BLaER1 treated with 17β-estradiol and CSF1 and Interleukin-3, amounts not matched to agents 10 nM and 100 nM (cell line): ENCODE measurements around the gene STAT3.
"Not testable (repeated sequence)": the region's sequence is repeated elsewhere in the genome, so short reads cannot be mapped to it uniquely, and the experiment has no call there.

ENCODE experiments used
- H3K27ac ChIP-seq, 11 experiments: shearing (Covaris generic); formaldehyde crosslinking; 2 replicates each; pipeline ENCODE4 v1.8.1; 2022
- H3K27me3 ChIP-seq, 11 experiments: shearing (Covaris generic); formaldehyde crosslinking; 2 replicates each; pipeline ENCODE4 v1.8.1; 2022
- H3K36me3 ChIP-seq, 11 experiments: shearing (Covaris generic); formaldehyde crosslinking; 2 replicates each; pipeline ENCODE4 v1.8.1; 2022
- H3K4me1 ChIP-seq, 10 experiments: shearing (Covaris generic); formaldehyde crosslinking; 2 replicates each; pipeline ENCODE4 v1.8.1; 2022
- H3K4me2 ChIP-seq, 11 experiments: shearing (Covaris generic); formaldehyde crosslinking; 2 replicates each; pipeline ENCODE4 v1.8.1; 2022
- H3K4me3 ChIP-seq, 10 experiments: shearing (Covaris generic); formaldehyde crosslinking; 2 replicates each; pipeline ENCODE4 v1.8.1; 2022
- H3K9ac ChIP-seq, 11 experiments: shearing (Covaris generic); formaldehyde crosslinking; 2 replicates each; pipeline ENCODE4 v1.8.1; 2022
- H3K9me3 ChIP-seq, 11 experiments: shearing (Covaris generic); formaldehyde crosslinking; replicated peaks in 1 of 11; 2 replicates each; pipeline ENCODE4 v1.8.1; 2022
- H4K20me1 ChIP-seq, 11 experiments: shearing (Covaris generic); formaldehyde crosslinking; 2 replicates each; pipeline ENCODE4 v1.8.1; 2022
- Cebpa-rat ChIP-seq, 11 experiments: shearing (Covaris generic); IDR thresholded peaks; 2 replicates each; pipeline ENCODE4 v1.8.1; 2022

Gene STAT3

GRCh38 chr17:42392692-42393415, 4.6 kb upstream of the STAT3 start:
- H3K4me3 ChIP-seq, result no peak overlapping the region
- H3K4me2 ChIP-seq, result no peak overlapping the region
- peaks cover 0 to 3% (median under 1%) of the 10 kb centered on the region in 11 experiments; a peak in 9 of 22 replicates for H4K20me1 ChIP-seq
- no peaks in the 10 kb centered on the region for H3K9me3 ChIP-seq
- no peak overlapping the region for H3K9ac ChIP-seq
- no peaks in the 10 kb centered on the region for H3K36me3 ChIP-seq
- peaks cover 6 to 12% (median 7%) of the 10 kb centered on the region in 10 experiments; a peak in 18 of 20 replicates for H3K4me1 ChIP-seq
- peaks cover 0 to 1% (median under 1%) of the 10 kb centered on the region in 11 experiments; a peak in 6 of 22 replicates for H3K27me3 ChIP-seq
- no peak overlapping the region for H3K27ac ChIP-seq
- TF ChIP-seq Cebpa-rat (IDR thresholded peaks at IDR 0.05), result no peak

GRCh38 chr17:42391439-42391838, 3.2 kb upstream of the STAT3 start:
- not testable (repeated sequence) for H3K36me3 ChIP-seq, H3K9me3 ChIP-seq, H3K27ac ChIP-seq, H3K9ac ChIP-seq, H3K4me2 ChIP-seq, H3K4me3 ChIP-seq
- H4K20me1 ChIP-seq, result peaks cover 12 to 17% (median 14%) of the 10 kb centered on the region in 11 experiments; a peak in 20 of 22 replicates
- H3K27me3 ChIP-seq, result peaks cover 0 to 16% (median 5%) of the 10 kb centered on the region in 11 experiments; a peak in 8 of 22 replicates
- peaks cover 14 to 21% (median 18%) of the 10 kb centered on the region in 10 experiments for H3K4me1 ChIP-seq

- no peak overlapping the region for H3K9ac ChIP-seq
- H3K4me3 ChIP-seq, result no peak overlapping the region
- peak overlapping the region in 3 of 11 experiments; percentile 94 to 98 (median 97); a peak in 3 of 22 replicates for H3K27ac ChIP-seq
- peaks cover 21 to 32% (median 29%) of the 10 kb centered on the region in 11 experiments; a peak in 20 of 22 replicates for H4K20me1 ChIP-seq
- TF ChIP-seq Cebpa-rat (IDR thresholded peaks at IDR 0.05), result no peak
- peak overlapping the region in 3 of 11 experiments; percentile 77 to 90 (median 88); a peak in 5 of 22 replicates for H3K4me2 ChIP-seq
- no peaks in the 10 kb centered on the region for H3K36me3 ChIP-seq
- peaks cover 16 to 33% (median 25%) of the 10 kb centered on the region in 10 experiments for H3K4me1 ChIP-seq
- H3K27me3 ChIP-seq, result peaks cover 0 to 19% (median 5%) of the 10 kb centered on the region in 11 experiments; a peak in 8 of 22 replicates
- no peaks in the 10 kb centered on the region for H3K9me3 ChIP-seq
Measured at GRCh38 chr17:42389899-42390298, 1.7 kb upstream of the STAT3 start.

- H4K20me1 ChIP-seq, result peaks cover 27 to 41% (median 37%) of the 10 kb centered on the region in 11 experiments; a peak in 20 of 22 replicates
- no peaks in the 10 kb centered on the region for H3K9me3 ChIP-seq
- peak overlapping the region; percentile 48 to 95 (median 74); a peak in 21 of 22 replicates for H3K9ac ChIP-seq
- no peak for TF ChIP-seq Cebpa-rat (IDR thresholded peaks at IDR 0.05)
- H3K36me3 ChIP-seq, result 0 out of 22 replicates have a peak, but pooled peaks cover 0 to 5% (median 0%) of the 10 kb centered on the region in 11 experiments
- H3K27me3 ChIP-seq, result peaks cover 0 to 19% (median 5%) of the 10 kb centered on the region in 11 experiments; a peak in 8 of 22 replicates
- peaks cover 16 to 40% (median 25%) of the 10 kb centered on the region in 10 experiments for H3K4me1 ChIP-seq
- peak overlapping the region; percentile 43 to 93 (median 73) for H3K4me3 ChIP-seq
- H3K27ac ChIP-seq, result peak overlapping the region; percentile 60 to 98 (median 77)
- H3K4me2 ChIP-seq, result peak overlapping the region; percentile 77 to 93 (median 89)
Measured at GRCh38 chr17:42389135-42389417, 834 bp upstream of the STAT3 start.

- peak overlapping the region; percentile 78 to 99 (median 92) for H3K4me2 ChIP-seq
- peaks cover 0 to 19% (median 5%) of the 10 kb centered on the region in 11 experiments; a peak in 8 of 22 replicates for H3K27me3 ChIP-seq
- peak in 2 of 11 experiments; percentile 49 to 55; a peak in 3 of 22 replicates for TF ChIP-seq Cebpa-rat (IDR thresholded peaks at IDR 0.05)
- no peaks in the 10 kb centered on the region for H3K9me3 ChIP-seq
- H3K4me3 ChIP-seq, result peak overlapping the region; percentile 78 to 100 (median 89)
- peaks cover 27 to 53% (median 49%) of the 10 kb centered on the region in 11 experiments; a peak in 20 of 22 replicates for H4K20me1 ChIP-seq
- peaks cover 18 to 53% (median 25%) of the 10 kb centered on the region in 10 experiments for H3K4me1 ChIP-seq
- peak overlapping the region; percentile 81 to 97 (median 87) for H3K9ac ChIP-seq
- peaks cover 0 to 16% (median 0%) of the 10 kb centered on the region in 11 experiments; a peak in 3 of 22 replicates for H3K36me3 ChIP-seq
- H3K27ac ChIP-seq, result peak overlapping the region; percentile 76 to 94 (median 86)
Measured at GRCh38 chr17:42387661-42388380, 421 bp downstream of the STAT3 start.

GRCh38 chr17:42386777-42387657, 1.2 kb downstream of the STAT3 start:
- peak overlapping the region; percentile 81 to 97 (median 87) for H3K9ac ChIP-seq

GRCh38 chr17:42381898-42382297, 6.3 kb downstream of the STAT3 start:
- no peak for TF ChIP-seq Cebpa-rat (IDR thresholded peaks at IDR 0.05)
- peak overlapping the region; percentile 4 to 52 (median 40); a peak in 21 of 22 replicates for H3K4me2 ChIP-seq
- H3K27me3 ChIP-seq, result peaks cover 0 to 8% (median 0%) of the 10 kb centered on the region in 11 experiments; a peak in 5 of 22 replicates
- H3K9me3 ChIP-seq, result no peaks in the 10 kb centered on the region
- peaks cover 42 to 94% (median 49%) of the 10 kb centered on the region in 10 experiments for H3K4me1 ChIP-seq
- no peak overlapping the region for H3K9ac ChIP-seq
- peaks cover 0 to 42% (median 0%) of the 10 kb centered on the region in 11 experiments; a peak in 5 of 22 replicates for H3K36me3 ChIP-seq
- H4K20me1 ChIP-seq, result peaks cover 17 to 100% (median 86%) of the 10 kb centered on the region in 11 experiments; a peak in 20 of 22 replicates
- H3K27ac ChIP-seq, result no peak overlapping the region
- no peak overlapping the region for H3K4me3 ChIP-seq

More at GRCh38 chr17:42386777-42387657, 1.2 kb downstream of the STAT3 start:
- H3K9me3 ChIP-seq, result no peaks in the 10 kb centered on the region
- peak overlapping the region; percentile 78 to 100 (median 89) for H3K4me3 ChIP-seq
- peak in 2 of 11 experiments; percentile 43 to 59; a peak in 2 of 22 replicates for TF ChIP-seq Cebpa-rat (IDR thresholded peaks at IDR 0.05)
- peaks cover 0 to 19% (median 5%) of the 10 kb centered on the region in 11 experiments; a peak in 8 of 22 replicates for H3K27me3 ChIP-seq
- H3K36me3 ChIP-seq, result peaks cover 0 to 19% (median 0%) of the 10 kb centered on the region in 11 experiments; a peak in 3 of 22 replicates
- peaks cover 26 to 61% (median 33%) of the 10 kb centered on the region in 10 experiments for H3K4me1 ChIP-seq
- peak overlapping the region; percentile 76 to 94 (median 86); a peak in 20 of 22 replicates for H3K27ac ChIP-seq
- peaks cover 27 to 61% (median 57%) of the 10 kb centered on the region in 11 experiments; a peak in 20 of 22 replicates for H4K20me1 ChIP-seq
- H3K4me2 ChIP-seq, result peak overlapping the region; percentile 78 to 99 (median 92)

GRCh38 chr17:42380935-42381334, 7.3 kb downstream of the STAT3 start:
- Histone ChIP-seq H3K27me3 (no peaks in the 10 kb centered on the region), H3K27ac (no peak overlapping the region), H3K4me3 (no peak overlapping the region), H4K20me1 (peaks cover 9 to 100% (median 80%) of the 10 kb centered on the region in 11 experiments; a peak in 19 of 22 replicates), H3K9me3 (no peaks in the 10 kb centered on the region), H3K9ac (no peak overlapping the region), H3K36me3 (peaks cover 0 to 42% (median 0%) of the 10 kb centered on the region in 11 experiments; a peak in 5 of 22 replicates), H3K4me1 (peaks cover 36 to 85% (median 40%) of the 10 kb centered on the region in 10 experiments), H3K4me2 (peak overlapping the region in 2 of 11 experiments; percentile 40 to 49; a peak in 1 of 22 replicates)
- no peak for TF ChIP-seq Cebpa-rat (IDR thresholded peaks at IDR 0.05)
